Mucosa of descending colon (tissue), 3 donors: ENCODE data around the gene LSM14B. TPM values are rescaled to one million over a fixed set of nuclear protein-coding genes. Genes with fewer than 3 reads are reported as not detected.

Experiments used
- ATAC-seq: fragments of 200-7000 bp; cut with Tn5 transposase; one replicate; pipeline ENCODE4 v1.9.1; 2020; ENCODE audit warnings: mild to moderate bottlenecking, moderate library complexity
- DNase-seq, 3 donors: peaks; one replicate each; pipeline ENCODE4 v3.0.0-alpha.2; 2020
- H3K36me3 ChIP-seq: fragments of 200-600 bp; one replicate; pipeline ENCODE4 v1.8.0; 2021; ENCODE audit warnings: low read depth, mild to moderate bottlenecking
- H3K4me1 ChIP-seq: fragments of 200-600 bp; one replicate; pipeline ENCODE4 v1.8.0; 2021; ENCODE audit warnings: low read depth, mild to moderate bottlenecking
- H3K4me3 ChIP-seq: fragments of 200-600 bp; one replicate; pipeline ENCODE4 v1.8.0; 2021; ENCODE audit warnings: mild to moderate bottlenecking
- H3K9me3 ChIP-seq: fragments of 200-600 bp; one replicate; pipeline ENCODE4 v1.8.0; 2021; ENCODE audit warnings: mild to moderate bottlenecking
- CTCF ChIP-seq: fragments of 200-600 bp; IDR thresholded peaks from one replicate; pipeline ENCODE4 v1.8.0; 2022; ENCODE audit warnings: antibody characterized with exemption, mild to moderate bottlenecking
- intact Hi-C, 2 donors: fragments of 100-400 bp; cut with DNase I in 1 of 2; cut with micrococcal nuclease in 1 of 2; formaldehyde crosslinking; loops; one replicate each; pipeline versions ENCODE4 v1.11.0 to v1.11.1; 2022; cut with DNase I, micrococcal nuclease
- total RNA-seq, 3 donors: library from RNA; stranded (reverse); fragmentation: NEBNext Ultra II Directional in 2 of 3; extraction: Animal tissue kit (Norgen Biotek cat#: 25700) in 2 of 3; gene quantifications; one replicate each; pipeline versions ENCODE4 v1.2.1 to v1.2.4, GENCODE V29; 2021 to 2023
- donor health status: DM: no; HTN: no; CAD: no; lungs with moderate emphysema.
- donor health status: DM: no; HTN: no; CAD: no.
- donor health status: DM: no; HTN: yes; CAD: no.

The LSM14B gene
- total RNA-seq, 3 donors from 2014 or later = 33.5 to 49.1 (median 36.1) TPM

GRCh38 chr20:62123450-62124118 lies 1.3 kb downstream of the LSM14B start:
- intact Hi-C loops = loop anchor here in 1 of 2 donors (5.0 to 10.0 kb wide), 2 partner anchors 56 to 99 kb away; partner anchors contain the start of gene TAF4

GRCh38 chr20:62126141-62126540 lies 3.9 kb downstream of the LSM14B start:
- H3K4me3 ChIP-seq = no peak overlapping the region
- TF ChIP-seq CTCF = no peak
- ATAC-seq (no peak), DNase-seq (no peak)
- no peaks in the 10 kb centered on the region for H3K9me3 ChIP-seq
- H3K36me3 ChIP-seq = peaks cover 4% of the 10 kb centered on the region
- intact Hi-C loops = loop anchor here in 1 of 2 donors (10.0 kb wide), 1 partner anchor 101 kb away; no protein-coding TSS in a partner anchor
- peaks cover 11% of the 10 kb centered on the region for H3K4me1 ChIP-seq

More at GRCh38 chr20:62123450-62124118, 1.3 kb downstream of the LSM14B start:
- ATAC-seq (no peak), DNase-seq (no peak)
- Histone ChIP-seq H3K9me3 (no peaks in the 10 kb centered on the region), H3K4me1 (peaks cover 11% of the 10 kb centered on the region), H3K36me3 (peaks cover 4% of the 10 kb centered on the region), H3K4me3 (no peak overlapping the region)
- no peak for TF ChIP-seq CTCF

GRCh38 chr20:62127799-62128198 lies 5.5 kb downstream of the LSM14B start:
- peaks cover 11% of the 10 kb centered on the region for H3K4me1 ChIP-seq
- intact Hi-C loops = loop anchor here in 1 of 2 donors (10.0 kb wide), 1 partner anchor 103 kb away; no protein-coding TSS in a partner anchor
- H3K36me3 ChIP-seq = peaks cover 12% of the 10 kb centered on the region
- no peaks in the 10 kb centered on the region for H3K9me3 ChIP-seq
- ATAC-seq (no peak), DNase-seq (no peak)
- no peak for TF ChIP-seq CTCF
- no peak overlapping the region for H3K4me3 ChIP-seq

GRCh38 chr20:62128502-62128901 lies 6.2 kb downstream of the LSM14B start:
- Histone ChIP-seq H3K9me3 (no peaks in the 10 kb centered on the region), H3K4me3 (no peak overlapping the region), H3K36me3 (peaks cover 12% of the 10 kb centered on the region), H3K4me1 (peaks cover 7% of the 10 kb centered on the region)
- intact Hi-C loops = loop anchor here in 1 of 2 donors (10.0 kb wide), 1 partner anchor 104 kb away; no protein-coding TSS in a partner anchor
- no peak for TF ChIP-seq CTCF
- ATAC-seq (no peak), DNase-seq (no peak)

GRCh38 chr20:62129731-62130531 lies 7.7 kb downstream of the LSM14B start:
- Histone ChIP-seq H3K36me3 (peaks cover 12% of the 10 kb centered on the region), H3K9me3 (no peaks in the 10 kb centered on the region), H3K4me1 (no peaks in the 10 kb centered on the region), H3K4me3 (no peak overlapping the region)
- ATAC-seq (no peak), DNase-seq (no peak)
- intact Hi-C loops = loop anchor here in 1 of 2 donors (10.0 kb wide), 1 partner anchor 105 kb away; no protein-coding TSS in a partner anchor
- TF ChIP-seq CTCF = no peak
